Neuron (in vitro differentiated cells): ENCODE measurements around the gene PDX1.
A peak's percentile ranks its signal among the peaks of the same experiment; 100 is the strongest.

Source experiments
- H2AFZ ChIP-seq: one replicate; pipeline ENCODE4 v1.6.1; 2013; ENCODE audit warnings: low read depth, mild to moderate bottlenecking, inconsistent platforms, low read length, moderate library complexity
- H3K27me3 ChIP-seq: one replicate; pipeline ENCODE4 v1.6.1; 2013; ENCODE audit warnings: low read length; ENCODE audit not compliant: insufficient read depth
- H3K36me3 ChIP-seq: one replicate; pipeline ENCODE4 v1.6.1; 2013; ENCODE audit warnings: low read length; ENCODE audit not compliant: insufficient read depth
- H3K4me1 ChIP-seq: one replicate; pipeline ENCODE4 v1.6.1; 2013; ENCODE audit warnings: low read length; ENCODE audit not compliant: insufficient read depth
- H3K4me3 ChIP-seq: 2 replicates; pipeline ENCODE4 v1.5.1; 2013; ENCODE audit warnings: mild to moderate bottlenecking, low read length, moderate library complexity
- H3K9me3 ChIP-seq: one replicate; pipeline ENCODE4 v1.6.1; 2013; ENCODE audit warnings: low read length

The PDX1 gene

GRCh38 chr13:27926644-27927434, 7.0 kb downstream of the PDX1 start:
- H2AFZ ChIP-seq = no peak overlapping the region
- H3K9me3 ChIP-seq = peaks cover 5% of the 10 kb centered on the region
- no peaks in the 10 kb centered on the region for H3K36me3 ChIP-seq
- H3K4me1 ChIP-seq = no peaks in the 10 kb centered on the region
- H3K4me3 ChIP-seq = no peak overlapping the region
- peaks cover 96% of the 10 kb centered on the region for H3K27me3 ChIP-seq

GRCh38 chr13:27927444-27928352, 7.9 kb downstream of the PDX1 start:
- no peak overlapping the region for H2AFZ ChIP-seq
- no peak overlapping the region for H3K4me3 ChIP-seq
- H3K9me3 ChIP-seq = peaks cover 5% of the 10 kb centered on the region
- H3K27me3 ChIP-seq = peaks cover 88% of the 10 kb centered on the region
- no peaks in the 10 kb centered on the region for H3K36me3 ChIP-seq
- no peaks in the 10 kb centered on the region for H3K4me1 ChIP-seq

- Histone ChIP-seq H3K36me3 (no peaks in the 10 kb centered on the region), H2AFZ (no peak overlapping the region), H3K27me3 (peaks cover 84% of the 10 kb centered on the region), H3K9me3 (peaks cover 5% of the 10 kb centered on the region), H3K4me1 (no peaks in the 10 kb centered on the region), H3K4me3 (no peak overlapping the region)
Observed at GRCh38 chr13:27928353-27928804, 8.6 kb downstream of the PDX1 start.

GRCh38 chr13:27928805-27929753, 9.3 kb downstream of the PDX1 start:
- Histone ChIP-seq H3K9me3 (peaks cover 5% of the 10 kb centered on the region), H3K36me3 (no peaks in the 10 kb centered on the region), H2AFZ (no peak overlapping the region), H3K27me3 (peaks cover 83% of the 10 kb centered on the region), H3K4me3 (no peak overlapping the region), H3K4me1 (no peaks in the 10 kb centered on the region)

- no peaks in the 10 kb centered on the region for H3K4me1 ChIP-seq
- H3K36me3 ChIP-seq = no peaks in the 10 kb centered on the region
- no peak overlapping the region for H2AFZ ChIP-seq
- H3K9me3 ChIP-seq = peaks cover 5% of the 10 kb centered on the region
- peaks cover 77% of the 10 kb centered on the region for H3K27me3 ChIP-seq
- no peak overlapping the region for H3K4me3 ChIP-seq
Observed at GRCh38 chr13:27929868-27930267, 10.1 kb downstream of the PDX1 start.

- H2AFZ ChIP-seq = no peak overlapping the region
- H3K4me3 ChIP-seq = no peak overlapping the region
- H3K27me3 ChIP-seq = peaks cover 44% of the 10 kb centered on the region
- H3K36me3 ChIP-seq = no peaks in the 10 kb centered on the region
- no peaks in the 10 kb centered on the region for H3K9me3 ChIP-seq
- H3K4me1 ChIP-seq = no peaks in the 10 kb centered on the region
Observed at GRCh38 chr13:27933118-27933517, 13.3 kb downstream of the PDX1 start.

GRCh38 chr13:27933580-27934328, 14.0 kb downstream of the PDX1 start:
- Histone ChIP-seq H3K27me3 (peaks cover 38% of the 10 kb centered on the region), H3K9me3 (no peaks in the 10 kb centered on the region), H3K4me3 (no peak overlapping the region), H2AFZ (no peak overlapping the region), H3K36me3 (no peaks in the 10 kb centered on the region), H3K4me1 (no peaks in the 10 kb centered on the region)

- Histone ChIP-seq H3K36me3 (no peaks in the 10 kb centered on the region), H3K27me3 (peaks cover 14% of the 10 kb centered on the region), H3K4me3 (no peak overlapping the region)
Observed at GRCh38 chr13:27942972-27943371, 23.2 kb downstream of the PDX1 start.

GRCh38 chr13:27952876-27953675, 33.3 kb downstream of the PDX1 start:
- Histone ChIP-seq H2AFZ (peak overlapping the region; percentile 55), H3K4me3 (peak overlapping the region; percentile 38), H3K27me3 (peaks cover 54% of the 10 kb centered on the region), H3K4me1 (no peaks in the 10 kb centered on the region), H3K36me3 (no peaks in the 10 kb centered on the region), H3K9me3 (no peaks in the 10 kb centered on the region)

More at GRCh38 chr13:27942972-27943371, 23.2 kb downstream of the PDX1 start:
- no peaks in the 10 kb centered on the region for H3K9me3 ChIP-seq
- H3K4me1 ChIP-seq = no peaks in the 10 kb centered on the region
- no peak overlapping the region for H2AFZ ChIP-seq

GRCh38 chr13:27953676-27954405, 34.0 kb downstream of the PDX1 start:
- peak overlapping the region; percentile 38 for H3K4me3 ChIP-seq

GRCh38 chr13:27954406-27954851, 34.6 kb downstream of the PDX1 start:
- Histone ChIP-seq H3K27me3 (peaks cover 64% of the 10 kb centered on the region), H3K4me3 (no peak overlapping the region), H2AFZ (peak overlapping the region; percentile 55), H3K9me3 (no peaks in the 10 kb centered on the region), H3K36me3 (no peaks in the 10 kb centered on the region), H3K4me1 (no peaks in the 10 kb centered on the region)

More at GRCh38 chr13:27953676-27954405, 34.0 kb downstream of the PDX1 start:
- peak overlapping the region; percentile 55 for H2AFZ ChIP-seq
- no peaks in the 10 kb centered on the region for H3K4me1 ChIP-seq
- H3K27me3 ChIP-seq = peaks cover 58% of the 10 kb centered on the region
- H3K9me3 ChIP-seq = no peaks in the 10 kb centered on the region
- no peaks in the 10 kb centered on the region for H3K36me3 ChIP-seq
